HG03575 (cell line): Measurements from ENCODE around the gene ZBTB7B.
"Not testable (repeated sequence)": the region's sequence is repeated elsewhere in the genome, so short reads cannot be mapped to it uniquely, and the experiment has no call there.

Experiments used
- ATAC-seq: cut with Tn5 transposase; IDR thresholded peaks from one replicate; pipeline ENCODE4 v1.9.1; 2021; ENCODE audit not compliant: unreplicated experiment, insufficient number of reproducible peaks, low FRiP score; ENCODE audit errors: extremely low read depth

ZBTB7B gene

GRCh38 chr1:154966111-154966510, 36.5 kb upstream of the ZBTB7B start:
- ATAC-seq: no peak

GRCh38 chr1:154967331-154967950, 35.2 kb upstream of the ZBTB7B start:
- ATAC-seq: no peak

GRCh38 chr1:154968731-154969130, 33.9 kb upstream of the ZBTB7B start:
- ATAC-seq: no peak

- no peak for ATAC-seq
Observed at GRCh38 chr1:154969246-154969645, 33.4 kb upstream of the ZBTB7B start.

GRCh38 chr1:154969860-154970452, 32.6 kb upstream of the ZBTB7B start:
- ATAC-seq: no peak

GRCh38 chr1:154970631-154971340, 31.8 kb upstream of the ZBTB7B start, which contains the start of gene SHC1:
Gene SHC1, minus strand, starts transcription at chr1:154970747. Its CDS starts 221 bp downstream, at chr1:154970526.
- no peak for ATAC-seq

- ATAC-seq: no peak
Observed at GRCh38 chr1:154971341-154971998, 31.1 kb upstream of the ZBTB7B start.

GRCh38 chr1:154972213-154972516, 30.4 kb upstream of the ZBTB7B start:
- ATAC-seq: no peak

GRCh38 chr1:154972517-154973343, 29.9 kb upstream of the ZBTB7B start:
- ATAC-seq: no peak

- no peak for ATAC-seq
Observed at GRCh38 chr1:154973344-154974101, 29.1 kb upstream of the ZBTB7B start.

GRCh38 chr1:154974102-154974807, 28.3 kb upstream of the ZBTB7B start, which contains the start of gene CKS1B:
Gene CKS1B, plus strand, starts transcription at chr1:154974681. Its CDS starts 65 bp downstream, at chr1:154974746.
- peak; percentile 36 for ATAC-seq

- peak; percentile 24 for ATAC-seq
Observed at GRCh38 chr1:154974808-154975408, 27.7 kb upstream of the ZBTB7B start.

- no peak for ATAC-seq
Observed at GRCh38 chr1:154975409-154976059, 27.1 kb upstream of the ZBTB7B start.

- ATAC-seq: not testable (repeated sequence)
Observed at GRCh38 chr1:154977762-154978161, 24.8 kb upstream of the ZBTB7B start.

GRCh38 chr1:154978360-154978759, 24.2 kb upstream of the ZBTB7B start:
- ATAC-seq: no peak

- no peak for ATAC-seq
Observed at GRCh38 chr1:154982341-154982740, 20.3 kb upstream of the ZBTB7B start.
